ENCODE results near the gene CHCHD5.
"Not testable (repeated sequence)": the region's sequence is repeated elsewhere in the genome, so short reads cannot be mapped to it uniquely, and the experiment has no call there.

Gene CHCHD5

DNA sequence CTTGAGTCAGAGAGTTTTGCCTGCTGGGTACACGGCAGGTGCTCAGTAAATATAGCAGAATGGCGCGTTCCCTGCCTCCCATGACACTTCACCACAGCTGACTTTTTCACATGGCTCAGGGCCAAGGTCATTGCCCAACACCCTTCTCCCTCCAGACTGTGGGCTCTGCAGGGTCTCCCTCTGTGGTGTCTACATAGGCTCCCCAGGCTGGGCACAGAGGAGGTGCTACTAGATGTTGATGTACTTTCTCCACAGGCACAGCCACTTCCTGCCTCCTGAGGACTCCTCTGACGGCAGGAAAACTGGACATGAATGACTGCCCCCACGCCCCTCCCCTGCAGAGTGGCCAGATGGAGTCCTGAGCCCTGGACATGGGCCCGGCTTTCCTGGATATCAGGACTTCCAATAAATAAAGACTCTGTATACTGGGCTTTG, 4.2 kb downstream of the CHCHD5 start:
- no peak for DNase-seq (ENCODE audit: low read depth)

DNA sequence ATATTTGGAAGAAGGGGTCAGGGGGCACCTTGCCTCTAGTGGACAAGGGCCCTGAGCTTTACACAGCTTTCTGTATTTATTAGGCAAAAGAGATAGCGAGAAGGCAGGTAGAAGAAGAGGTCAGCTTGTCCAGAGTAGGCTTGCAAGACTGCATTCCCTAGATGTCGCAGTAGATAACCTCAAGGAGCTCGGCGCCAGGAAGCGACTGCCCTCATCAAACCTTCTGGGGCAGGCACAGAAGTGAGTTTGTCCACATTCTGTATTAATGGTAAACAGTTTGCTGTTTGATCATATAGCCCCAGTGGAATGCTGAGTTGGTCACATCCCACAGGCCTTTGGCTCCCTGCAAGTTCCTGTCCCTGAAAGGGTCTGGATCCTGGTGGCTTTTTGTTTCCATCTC, 7.0 kb downstream of the CHCHD5 start:
- DNase-seq (ENCODE audit: low read depth) = no peak

DNA sequence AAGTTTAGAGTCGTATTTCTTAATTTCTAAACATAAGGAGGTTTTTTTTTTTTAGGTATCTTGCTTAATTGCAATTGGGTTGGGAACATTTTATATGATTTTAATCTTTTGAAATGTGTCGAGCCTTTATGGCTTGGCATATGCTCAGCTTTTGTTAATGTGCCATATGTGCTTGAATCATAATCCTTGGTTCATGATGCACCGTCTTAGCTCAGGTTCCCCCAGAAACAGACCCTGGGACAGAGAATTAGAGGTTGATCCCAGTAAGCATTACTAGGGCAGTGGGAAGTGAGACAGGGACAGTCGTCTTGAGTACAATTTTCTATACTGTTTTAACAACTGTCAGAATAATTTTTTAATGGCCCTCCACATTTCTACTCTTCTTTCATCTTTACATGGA, 9.3 kb downstream of the CHCHD5 start:
- no peak for DNase-seq (ENCODE audit: low read depth)

- DNase-seq (ENCODE audit: low read depth) = no peak
Measured at GRCh38 chr2:112597537-112598322, 13.3 kb downstream of the CHCHD5 start.

DNA sequence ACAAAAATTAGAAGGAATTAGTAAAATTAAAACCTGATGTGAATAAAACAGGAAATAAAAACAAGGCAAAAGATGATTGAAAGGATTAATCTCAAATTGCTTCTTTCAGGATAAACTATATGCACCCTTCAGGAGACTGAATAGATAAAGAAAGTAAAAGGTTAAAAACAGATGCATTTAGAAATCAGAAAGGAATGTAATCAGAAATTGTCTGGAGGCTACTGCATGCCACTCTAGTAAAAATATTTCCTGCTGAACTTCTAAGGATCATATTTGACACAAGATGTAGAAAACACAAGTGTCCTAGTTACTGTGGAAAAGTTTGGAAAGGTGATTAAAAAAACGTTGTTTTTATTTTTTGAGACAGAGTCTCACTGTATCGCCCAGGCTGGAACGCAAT, 16.2 kb downstream of the CHCHD5 start:
- no peak for DNase-seq (ENCODE audit: low read depth)

- no peak for DNase-seq (ENCODE audit: low read depth)
Measured at GRCh38 chr2:112601754-112602153, 17.3 kb downstream of the CHCHD5 start.

GRCh38 chr2:112602917-112603316, 18.5 kb downstream of the CHCHD5 start:
- no peak for DNase-seq (ENCODE audit: low read depth)

DNA sequence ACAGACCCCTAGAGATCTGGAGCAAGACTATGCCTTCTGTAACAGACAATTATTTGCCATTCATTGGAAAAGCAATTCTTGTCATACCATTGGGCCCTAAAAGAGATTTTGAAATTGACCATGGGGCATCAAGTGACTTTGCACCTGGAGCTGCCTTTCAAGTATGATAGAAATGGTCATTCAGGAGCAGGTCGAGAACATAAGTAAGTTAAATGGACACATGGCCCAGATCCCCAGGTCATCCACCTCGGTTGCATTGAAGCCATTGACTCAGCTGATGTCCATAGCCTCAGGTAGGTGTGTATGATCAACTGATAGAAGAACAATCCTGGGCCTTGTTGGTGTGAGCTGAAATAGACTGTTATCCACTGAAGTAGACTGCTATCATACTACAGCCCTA, 19.3 kb downstream of the CHCHD5 start:
- no peak for DNase-seq (ENCODE audit: low read depth)

DNA sequence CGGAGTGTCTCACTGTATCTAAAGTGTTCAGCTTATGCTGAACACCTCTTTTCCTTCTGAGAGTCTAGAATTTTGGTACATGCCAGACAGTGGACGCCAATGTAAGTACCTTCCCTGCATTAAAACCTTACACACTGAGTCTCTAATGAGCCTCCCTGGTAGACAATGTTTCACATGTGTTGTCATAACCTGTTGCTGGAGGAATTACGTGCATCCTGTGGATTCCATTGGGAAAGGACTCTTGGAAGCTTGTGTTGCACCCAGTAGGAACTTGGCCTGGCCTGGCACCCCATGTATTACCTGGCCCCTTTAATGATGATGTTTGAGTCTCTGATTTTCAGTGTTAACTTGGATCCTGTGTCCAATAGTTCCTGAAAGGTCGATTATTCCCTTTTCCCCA, 20.5 kb downstream of the CHCHD5 start:
- no peak for DNase-seq (ENCODE audit: low read depth)

GRCh38 chr2:112605926-112606325, 21.5 kb downstream of the CHCHD5 start:
- no peak for DNase-seq (ENCODE audit: low read depth)

- DNase-seq (ENCODE audit: low read depth) = no peak
Measured at GRCh38 chr2:112606547-112606946, 22.1 kb downstream of the CHCHD5 start.

GRCh38 chr2:112607680-112608438, 23.4 kb downstream of the CHCHD5 start:
- DNase-seq (ENCODE audit: low read depth) = no peak

GRCh38 chr2:112609320-112609719, 24.9 kb downstream of the CHCHD5 start:
- DNase-seq (ENCODE audit: low read depth) = not testable (repeated sequence)

DNA sequence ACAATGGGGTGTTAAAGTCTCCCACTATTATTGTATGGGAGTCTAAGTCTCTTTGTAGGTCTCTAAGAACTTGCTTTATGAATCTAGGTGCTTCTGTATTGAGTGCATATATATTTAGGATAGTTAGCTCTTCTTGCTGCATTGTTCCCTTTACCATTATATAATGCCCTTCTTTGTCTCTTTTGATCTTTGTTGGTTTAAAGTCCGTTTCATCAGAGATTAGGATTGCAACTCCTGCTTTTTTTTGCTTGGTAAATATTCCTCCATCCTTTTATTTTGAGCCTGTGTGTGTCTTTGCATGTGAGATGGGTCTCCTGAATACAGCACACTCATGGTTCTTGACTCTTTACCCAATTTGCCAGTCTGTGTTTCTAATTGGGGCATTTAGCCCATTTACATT, 27.9 kb downstream of the CHCHD5 start:
- DNase-seq (ENCODE audit: low read depth) = not testable (repeated sequence)

DNA sequence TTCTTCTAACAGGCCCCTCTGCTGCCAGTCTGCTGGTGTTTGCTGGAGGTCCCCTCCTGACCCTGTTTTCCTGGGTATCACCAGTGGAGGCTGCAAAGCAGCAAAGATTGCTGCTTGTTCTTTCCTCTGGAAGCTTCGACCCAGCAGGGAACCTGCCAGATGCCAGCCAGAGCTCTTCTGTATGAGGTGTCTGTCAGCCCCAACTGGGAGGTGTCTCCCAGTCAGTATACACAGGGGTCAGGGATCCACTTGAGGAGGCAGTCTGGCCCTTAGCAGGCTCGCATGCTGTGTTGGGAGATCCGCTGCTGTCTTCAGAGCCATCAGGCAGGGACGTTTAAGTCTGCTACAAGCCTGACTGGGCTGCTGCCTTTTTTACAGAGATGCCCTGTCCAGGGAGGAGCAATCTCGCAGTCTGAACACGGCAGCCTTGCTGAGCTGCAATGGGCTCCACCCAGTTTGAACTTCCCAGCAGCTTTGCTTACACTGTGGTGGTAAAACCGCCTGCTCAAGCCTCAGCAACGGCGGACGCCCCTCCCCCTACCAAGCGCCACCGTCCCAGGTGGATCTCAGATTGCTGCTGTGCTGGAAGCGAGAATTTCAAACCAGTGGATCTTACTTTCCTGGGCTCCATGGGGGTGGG, 29.9 kb downstream of the CHCHD5 start:
- no peak for DNase-seq (ENCODE audit: low read depth)

GRCh38 chr2:112615051-112615450, 30.6 kb downstream of the CHCHD5 start:
- no peak for DNase-seq (ENCODE audit: low read depth)

GRCh38 chr2:112615798-112616197, 31.4 kb downstream of the CHCHD5 start:
- not testable (repeated sequence) for DNase-seq (ENCODE audit: low read depth)

GRCh38 chr2:112618383-112618782, 34.0 kb downstream of the CHCHD5 start:
- no peak for DNase-seq (ENCODE audit: low read depth)

GRCh38 chr2:112621790-112622527, 37.5 kb downstream of the CHCHD5 start:
- no peak for DNase-seq (ENCODE audit: low read depth)

DNA sequence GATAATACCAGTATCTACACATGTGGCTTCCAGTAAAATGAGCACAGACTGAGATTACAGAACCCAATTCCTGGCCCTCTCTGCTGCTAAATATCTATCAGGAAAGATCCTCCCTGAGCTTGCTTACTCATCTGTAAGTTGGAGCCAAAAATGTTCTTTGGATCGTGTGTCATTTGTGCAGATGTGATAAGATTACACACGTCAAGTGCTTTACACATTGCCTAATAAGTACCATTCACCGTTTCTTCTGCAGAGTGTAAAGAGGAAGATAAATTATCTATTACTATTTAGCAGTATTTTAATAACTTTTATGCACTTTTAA, 38.1 kb downstream of the CHCHD5 start:
- DNase-seq (ENCODE audit: low read depth) = no peak

DNA sequence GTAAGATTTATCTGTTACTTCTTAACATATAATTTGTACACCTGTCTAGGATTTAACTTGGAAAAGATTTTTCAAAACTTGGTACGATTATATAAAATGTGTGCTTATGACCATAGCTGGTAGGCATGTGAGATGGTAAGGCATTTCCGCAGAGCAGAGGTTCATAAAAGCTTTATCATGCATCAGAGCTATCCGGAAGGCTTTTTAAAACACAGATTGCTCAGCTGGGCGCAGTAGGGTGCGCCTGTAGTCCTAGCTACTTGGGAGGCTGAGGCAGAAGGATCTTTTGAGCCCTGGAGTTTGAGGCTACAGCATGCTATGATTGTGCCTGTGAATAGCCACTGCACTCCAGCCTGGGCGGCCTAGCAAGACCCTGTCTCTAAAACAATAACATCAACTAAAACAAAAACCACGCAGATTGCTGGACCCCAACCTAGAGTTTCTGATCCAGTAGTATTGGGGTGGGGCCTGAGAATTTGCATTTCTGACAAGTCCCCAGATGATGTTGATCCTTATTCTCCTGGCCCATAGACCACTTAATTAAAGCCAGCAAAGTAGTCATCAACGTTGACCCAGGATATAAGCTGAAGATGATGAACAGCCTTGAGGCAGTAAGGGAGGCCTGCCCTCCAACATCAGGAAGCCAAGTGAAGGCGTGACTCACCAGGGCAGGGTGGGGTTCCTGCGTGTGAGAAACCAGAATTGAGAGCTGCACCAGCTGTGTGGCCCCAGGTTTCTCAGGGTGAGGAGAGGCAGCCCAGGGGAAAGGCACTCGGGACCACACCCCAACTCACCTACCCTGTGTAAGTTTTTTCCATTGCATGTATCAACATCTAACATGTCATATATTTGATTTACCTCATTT, 39.7 kb downstream of the CHCHD5 start:
- peak; percentile 46 for DNase-seq (ENCODE audit: low read depth)

All from stimulated activated CD8-positive, alpha-beta memory T cell treated with anti-CD3 and anti-CD28 coated beads, Interleukin-15, amount 100 ng/mL, for 1 hour (primary cell).